Measurements from ENCODE around the gene MAN1A1. TPM values are rescaled to one million over a fixed set of nuclear protein-coding genes. Genes with fewer than 3 reads are reported as not detected.

The MAN1A1 gene
- total RNA-seq, 1 experiment from 2014 or later = 6.8 TPM

- CTCF ChIA-PET = no interaction called here
- Mint-ChIP-seq H3K27me3 (ENCODE audit: low read depth) (no peaks in the 10 kb centered on the region; the same call in 1 of the 2 replicates), H3K4me3 (no peak overlapping the region), H3K4me1 (no peaks in the 10 kb centered on the region), H3K36me3 (no peaks in the 10 kb centered on the region), H3K27ac (no peak overlapping the region), H3K9me3 (no peaks in the 10 kb centered on the region)
- no peak for ATAC-seq
- no peak for TF ChIP-seq ZNF423 (CRISPR knock-in tag; IDR thresholded peaks at IDR 0.05)
- no peak for DNase-seq (ENCODE audit: low spot score)
- POLR2A ChIA-PET = no interaction called here
These were observed 183.4 kb downstream of the MAN1A1 start for GRCh38 chr6:119166024-119166784.

GRCh38 chr6:119163006-119163405 is 186.6 kb downstream of the MAN1A1 start:
- Mint-ChIP-seq H3K36me3 (no peaks in the 10 kb centered on the region), H3K27ac (no peak overlapping the region), H3K4me1 (no peaks in the 10 kb centered on the region), H3K4me3 (no peak overlapping the region), H3K27me3 (ENCODE audit: low read depth) (no peaks in the 10 kb centered on the region; the same call in 1 of the 2 replicates), H3K9me3 (no peaks in the 10 kb centered on the region)
- DNase-seq (ENCODE audit: low spot score) (no peak), ATAC-seq (no peak)
- TF ChIP-seq ZNF317 (CRISPR knock-in tag; IDR thresholded peaks at IDR 0.05; ENCODE audit: borderline replicate concordance, low read depth) = no peak
- no peak for TF ChIP-seq USF2 (CRISPR knock-in tag; IDR thresholded peaks at IDR 0.05)
- no peak for TF ChIP-seq PRRX2 (CRISPR knock-in tag; IDR thresholded peaks at IDR 0.05)
- no peak for TF ChIP-seq ZMAT4 (CRISPR knock-in tag; IDR thresholded peaks at IDR 0.05)
- no peak for TF ChIP-seq ATF3 (CRISPR knock-in tag; conservative IDR thresholded peaks at IDR 0.05)
- TF ChIP-seq NR2C2 (CRISPR knock-in tag; IDR thresholded peaks at IDR 0.05) = no peak
- no peak for TF ChIP-seq MYBL2 (CRISPR knock-in tag; IDR thresholded peaks at IDR 0.05)
- TF ChIP-seq ATF1 (CRISPR knock-in tag; IDR thresholded peaks at IDR 0.05) = no peak
- no peak for TF ChIP-seq HMGXB4 (CRISPR knock-in tag; IDR thresholded peaks at IDR 0.05)
- no peak for TF ChIP-seq SP1 (CRISPR knock-in tag; conservative IDR thresholded peaks at IDR 0.05)
- CTCF ChIA-PET = interaction anchor here (1.1 kb wide), 1 partner anchor 14 kb away, joined by 4 read pairs; no protein-coding TSS in a partner anchor
- POLR2A ChIA-PET = interaction anchor here (0.6 kb wide), 1 partner anchor 206 kb away, joined by 6 read pairs; no protein-coding TSS in a partner anchor

- ATAC-seq (no peak), DNase-seq (ENCODE audit: low spot score) (no peak)
- Mint-ChIP-seq H3K27me3 (ENCODE audit: low read depth) (no peaks in the 10 kb centered on the region; the same call in 1 of the 2 replicates), H3K4me1 (no peaks in the 10 kb centered on the region), H3K4me3 (no peak overlapping the region), H3K27ac (no peak overlapping the region), H3K36me3 (no peaks in the 10 kb centered on the region), H3K9me3 (no peaks in the 10 kb centered on the region)
- ChIA-PET CTCF (no interaction called here), POLR2A (no interaction called here)
- TF ChIP-seq ZNF138 (CRISPR knock-in tag; conservative IDR thresholded peaks at IDR 0.05) = no peak
- TF ChIP-seq ZNF512 (CRISPR knock-in tag; IDR thresholded peaks at IDR 0.05; ENCODE audit: borderline replicate concordance) = no peak
- no peak for TF ChIP-seq FOXP4 (CRISPR knock-in tag; IDR thresholded peaks at IDR 0.05)
- no peak for TF ChIP-seq CBFB (CRISPR knock-in tag; IDR thresholded peaks at IDR 0.05; ENCODE audit: low read depth)
- TF ChIP-seq NFYB (CRISPR knock-in tag; conservative IDR thresholded peaks at IDR 0.05; ENCODE audit: low read depth) = no peak
- no peak for TF ChIP-seq TP53 (CRISPR knock-in tag; IDR thresholded peaks at IDR 0.05)
- TF ChIP-seq ZSCAN18 (CRISPR knock-in tag; IDR thresholded peaks at IDR 0.05) = no peak
- no peak for TF ChIP-seq GRHL2 (CRISPR knock-in tag; IDR thresholded peaks at IDR 0.05; ENCODE audit: insufficient replicate concordance, severe bottlenecking)
- TF ChIP-seq RORB (CRISPR knock-in tag; IDR thresholded peaks at IDR 0.05) = no peak
These were observed 187.3 kb downstream of the MAN1A1 start for GRCh38 chr6:119162134-119162775.
